ENCODE data around the gene SAP30BP.

The SAP30BP gene

GRCh38 chr17:75755205-75755901, 88.2 kb downstream of the SAP30BP start:
- ATAC-seq: no peak
- Mint-ChIP-seq H3K4me1 (peaks cover 15% of the 10 kb centered on the region), H3K36me3 (peaks cover 9% of the 10 kb centered on the region), H3K9me3 (no peaks in the 10 kb centered on the region), H3K4me3 (peak overlapping the region; percentile 24), H3K27me3 (no peaks in the 10 kb centered on the region), H3K27ac (peak overlapping the region; percentile 66)

- Mint-ChIP-seq H3K27ac (no peak overlapping the region), H3K4me3 (no peak overlapping the region), H3K36me3 (peaks cover 9% of the 10 kb centered on the region)
Measured at GRCh38 chr17:75755990-75756389, 88.9 kb downstream of the SAP30BP start.

GRCh38 chr17:75756451-75757085, 89.4 kb downstream of the SAP30BP start:
- Mint-ChIP-seq H3K27ac (no peak overlapping the region), H3K36me3 (peaks cover 9% of the 10 kb centered on the region), H3K27me3 (no peaks in the 10 kb centered on the region), H3K9me3 (no peaks in the 10 kb centered on the region), H3K4me3 (no peak overlapping the region), H3K4me1 (peaks cover 15% of the 10 kb centered on the region)
- no peak for ATAC-seq

More at GRCh38 chr17:75755990-75756389, 88.9 kb downstream of the SAP30BP start:
- Mint-ChIP-seq H3K4me1 (peaks cover 15% of the 10 kb centered on the region), H3K27me3 (no peaks in the 10 kb centered on the region), H3K9me3 (no peaks in the 10 kb centered on the region)
- ATAC-seq: no peak

GRCh38 chr17:75757086-75757681, 90.0 kb downstream of the SAP30BP start:
- Mint-ChIP-seq H3K4me3 (no peak overlapping the region), H3K4me1 (peaks cover 15% of the 10 kb centered on the region), H3K27ac (no peak overlapping the region), H3K9me3 (no peaks in the 10 kb centered on the region), H3K27me3 (no peaks in the 10 kb centered on the region), H3K36me3 (peaks cover 10% of the 10 kb centered on the region)
- ATAC-seq: no peak

All from stimulated activated memory B cell treated with anti-CD40 and anti-IgM and Interleukin-4, amounts not matched to agents 10 μg/mL and 1 μg/mL and 100 μg/mL, for 72 hours (primary cell).